Nephron progenitor cell (in vitro differentiated cells): ENCODE data around the gene HOXC4.
A peak's percentile ranks its signal among the peaks of the same experiment; 100 is the strongest.
"Not testable (repeated sequence)": the region's sequence is repeated elsewhere in the genome, so short reads cannot be mapped to it uniquely, and the experiment has no call there.

Source experiments
- DNase-seq: peaks from one replicate; pipeline ENCODE4 v3.0.0; 2021
- H3K27ac Mint-ChIP-seq: 2 replicates; pipeline ENCODE4 v1.8.0; 2021; ENCODE audit warnings: mild to moderate bottlenecking, moderate library complexity, mixed read lengths
- H3K27me3 Mint-ChIP-seq: 2 replicates; pipeline ENCODE4 v1.8.0; 2021; ENCODE audit warnings: mild to moderate bottlenecking, low read depth, mixed read lengths; ENCODE audit not compliant: poor library complexity
- H3K36me3 Mint-ChIP-seq: 2 replicates; pipeline ENCODE4 v1.8.0; 2021; ENCODE audit warnings: low read depth, mixed read lengths
- H3K4me1 Mint-ChIP-seq: 2 replicates; pipeline ENCODE4 v1.8.0; 2021; ENCODE audit warnings: mixed read lengths
- H3K4me3 Mint-ChIP-seq: 2 replicates; pipeline ENCODE4 v1.8.0; 2021; ENCODE audit warnings: mild to moderate bottlenecking, moderate library complexity, mixed read lengths
- H3K9me3 Mint-ChIP-seq: 2 replicates; pipeline ENCODE4 v1.8.0; 2021; ENCODE audit warnings: mild to moderate bottlenecking, moderate library complexity, mixed read lengths
- TF ChIP-seq, protein P1 (sequence below): fragments of 200-600 bp; sonication (generic); IDR thresholded peaks from 2 replicates; pipeline ENCODE4 v1.5.0; 2021; ENCODE audit warnings: antibody characterized with exemption

Gene HOXC4

DNA sequence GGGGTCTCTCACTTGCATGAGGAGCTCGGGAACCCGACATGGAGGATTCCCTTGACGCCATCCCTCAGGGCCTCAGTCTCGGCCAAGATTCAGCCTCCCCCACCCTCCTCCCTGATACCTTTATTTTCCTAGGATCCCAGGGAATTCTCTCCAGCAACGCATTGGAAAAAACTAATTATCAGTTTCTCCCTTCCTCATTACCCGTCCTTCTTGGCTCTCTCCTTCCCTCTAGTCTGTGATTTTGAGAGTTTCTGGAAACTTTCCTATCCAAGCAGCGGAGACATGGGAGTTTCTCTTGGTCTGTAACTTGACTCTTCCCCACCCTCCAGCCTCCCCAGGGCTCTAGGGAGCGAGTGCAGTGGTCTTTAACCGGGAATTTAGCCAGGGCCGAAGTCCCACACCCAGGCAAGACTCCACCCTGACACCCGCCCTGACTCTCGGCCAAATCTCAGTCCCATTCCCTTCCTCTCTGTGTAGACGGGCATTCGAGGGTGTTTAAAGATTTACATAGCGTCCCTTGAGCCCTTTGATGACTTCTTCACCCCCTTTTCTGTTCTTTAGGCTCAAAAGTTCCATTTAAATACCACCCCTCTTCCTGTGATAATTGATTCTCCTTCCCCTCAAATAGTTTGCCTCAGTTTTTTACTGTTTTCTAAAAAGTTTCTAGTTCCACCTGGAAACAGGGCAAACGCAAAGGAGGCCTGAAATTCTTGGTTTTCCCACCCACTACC lies 14.1 kb upstream of the HOXC4 start:
- Mint-ChIP-seq H3K36me3 (peaks cover 34% of the 10 kb centered on the region), H3K27ac (peak overlapping the region; percentile 99), H3K27me3 (peaks cover 6% of the 10 kb centered on the region), H3K4me3 (peak overlapping the region; percentile 95), H3K9me3 (no peaks in the 10 kb centered on the region), H3K4me1 (peaks cover 99% of the 10 kb centered on the region)
- DNase-seq, result peak; percentile 56
- TF ChIP-seq, protein P1, sequence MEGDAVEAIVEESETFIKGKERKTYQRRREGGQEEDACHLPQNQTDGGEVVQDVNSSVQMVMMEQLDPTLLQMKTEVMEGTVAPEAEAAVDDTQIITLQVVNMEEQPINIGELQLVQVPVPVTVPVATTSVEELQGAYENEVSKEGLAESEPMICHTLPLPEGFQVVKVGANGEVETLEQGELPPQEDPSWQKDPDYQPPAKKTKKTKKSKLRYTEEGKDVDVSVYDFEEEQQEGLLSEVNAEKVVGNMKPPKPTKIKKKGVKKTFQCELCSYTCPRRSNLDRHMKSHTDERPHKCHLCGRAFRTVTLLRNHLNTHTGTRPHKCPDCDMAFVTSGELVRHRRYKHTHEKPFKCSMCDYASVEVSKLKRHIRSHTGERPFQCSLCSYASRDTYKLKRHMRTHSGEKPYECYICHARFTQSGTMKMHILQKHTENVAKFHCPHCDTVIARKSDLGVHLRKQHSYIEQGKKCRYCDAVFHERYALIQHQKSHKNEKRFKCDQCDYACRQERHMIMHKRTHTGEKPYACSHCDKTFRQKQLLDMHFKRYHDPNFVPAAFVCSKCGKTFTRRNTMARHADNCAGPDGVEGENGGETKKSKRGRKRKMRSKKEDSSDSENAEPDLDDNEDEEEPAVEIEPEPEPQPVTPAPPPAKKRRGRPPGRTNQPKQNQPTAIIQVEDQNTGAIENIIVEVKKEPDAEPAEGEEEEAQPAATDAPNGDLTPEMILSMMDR, result no peak

DNA sequence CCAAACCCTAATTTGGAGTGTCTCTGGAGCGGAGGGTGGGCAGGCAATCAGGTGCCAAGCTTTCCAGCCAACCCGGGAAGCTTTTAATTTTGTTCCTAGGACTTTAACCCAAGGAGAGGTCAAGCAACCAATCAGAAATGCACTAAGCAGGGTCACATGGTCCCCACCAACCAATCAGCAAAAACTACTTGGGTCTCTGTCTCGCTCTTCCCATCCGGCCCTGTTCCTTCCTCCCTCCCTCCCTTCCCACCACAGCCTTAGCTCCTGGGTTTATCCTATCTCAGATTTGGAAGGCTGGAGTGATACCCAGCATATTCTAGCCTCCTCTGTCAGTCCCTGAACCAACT lies 13.5 kb upstream of the HOXC4 start:
- Mint-ChIP-seq H3K4me3 (peak overlapping the region; percentile 95), H3K9me3 (no peaks in the 10 kb centered on the region), H3K27ac (peak overlapping the region; percentile 99), H3K27me3 (peaks cover 6% of the 10 kb centered on the region), H3K4me1 (peaks cover 100% of the 10 kb centered on the region), H3K36me3 (peaks cover 31% of the 10 kb centered on the region)
- TF ChIP-seq, protein P1, result no peak
- peak; percentile 76 for DNase-seq

DNA sequence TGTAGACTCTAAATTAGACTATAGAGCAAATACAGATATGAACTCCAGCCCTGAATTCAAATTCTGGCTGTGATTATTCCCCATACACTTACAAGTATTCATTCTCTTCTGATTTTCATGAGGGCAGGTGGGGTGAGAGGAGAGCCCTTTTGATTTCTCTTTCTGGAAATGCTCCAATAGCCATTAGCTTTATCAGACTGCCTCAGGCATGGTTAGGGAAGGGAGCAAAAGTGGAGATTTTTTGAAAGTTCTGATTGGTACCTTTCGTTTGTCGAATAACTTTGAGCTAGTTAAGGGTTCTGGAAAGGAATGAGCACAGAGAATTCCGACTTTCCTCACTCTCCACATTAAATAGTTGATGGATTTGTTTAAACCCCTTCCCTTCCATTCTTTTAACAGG lies 13.0 kb upstream of the HOXC4 start:
- TF ChIP-seq, protein P1, result no peak
- DNase-seq, result no peak
- Mint-ChIP-seq H3K27me3 (peaks cover 6% of the 10 kb centered on the region), H3K27ac (peak overlapping the region; percentile 99), H3K4me3 (peak overlapping the region; percentile 95), H3K9me3 (no peaks in the 10 kb centered on the region), H3K4me1 (peaks cover 100% of the 10 kb centered on the region), H3K36me3 (peaks cover 36% of the 10 kb centered on the region)

DNA sequence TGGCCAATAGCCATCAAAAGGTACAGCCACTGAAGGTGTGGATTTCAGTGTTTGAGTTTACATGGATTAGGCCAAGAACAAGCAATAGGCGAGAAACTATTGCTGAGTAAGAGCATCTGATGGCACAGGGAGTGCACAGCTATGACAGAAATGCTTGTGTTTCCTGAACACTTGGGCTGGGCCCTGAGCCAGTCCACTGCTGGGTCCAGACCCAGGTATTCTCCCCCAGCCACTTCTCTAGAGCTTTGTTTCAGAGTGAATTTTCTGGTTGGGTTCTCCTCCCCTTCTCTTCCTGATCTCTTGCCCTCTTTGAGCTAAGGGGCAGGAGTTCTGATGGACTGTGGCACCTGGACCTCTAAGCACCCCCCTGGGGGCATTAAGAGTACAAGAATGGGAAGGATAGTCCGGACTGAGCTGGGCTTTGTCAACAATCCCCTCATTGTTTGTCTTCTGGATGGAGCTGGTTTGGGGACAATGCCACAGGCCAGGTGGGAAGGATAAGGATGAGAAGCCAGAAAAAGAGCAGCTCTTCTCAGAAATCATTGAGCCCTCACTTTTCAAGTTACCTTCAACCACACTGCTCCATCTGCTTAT lies 12.4 kb upstream of the HOXC4 start:
- H3K36me3 Mint-ChIP-seq, result peaks cover 41% of the 10 kb centered on the region
- TF ChIP-seq, protein P1, result no peak
- H3K27ac Mint-ChIP-seq, result peak overlapping the region; percentile 98
- peaks cover 6% of the 10 kb centered on the region for H3K27me3 Mint-ChIP-seq
- DNase-seq, result no peak
- no peaks in the 10 kb centered on the region for H3K9me3 Mint-ChIP-seq
- peak overlapping the region; percentile 95 for H3K4me3 Mint-ChIP-seq
- peaks cover 100% of the 10 kb centered on the region for H3K4me1 Mint-ChIP-seq

DNA sequence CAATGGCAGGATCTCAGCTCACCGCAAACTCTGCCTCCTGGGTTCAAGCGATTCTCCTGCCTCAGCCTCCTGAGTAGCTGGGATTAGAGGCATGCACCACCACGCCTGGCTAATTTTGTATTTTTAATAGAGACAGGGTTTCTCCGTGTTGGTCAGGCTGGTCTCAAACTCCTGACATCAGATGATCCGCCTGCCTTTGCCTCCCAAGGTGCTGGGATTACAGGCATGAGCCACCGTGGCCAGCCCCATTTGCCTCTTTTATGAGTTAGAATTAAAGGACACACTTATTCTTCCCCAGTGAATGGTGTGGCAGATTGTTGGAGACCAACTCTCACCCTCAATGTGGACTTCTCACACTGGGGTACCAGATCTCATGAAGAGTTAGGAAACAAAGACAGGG lies 11.6 kb upstream of the HOXC4 start:
- Mint-ChIP-seq H3K27ac (peak overlapping the region; percentile 98), H3K4me1 (peaks cover 100% of the 10 kb centered on the region), H3K36me3 (peaks cover 48% of the 10 kb centered on the region), H3K4me3 (peak overlapping the region; percentile 95)
- not testable (repeated sequence) for H3K9me3 Mint-ChIP-seq, DNase-seq, H3K27me3 Mint-ChIP-seq

DNA sequence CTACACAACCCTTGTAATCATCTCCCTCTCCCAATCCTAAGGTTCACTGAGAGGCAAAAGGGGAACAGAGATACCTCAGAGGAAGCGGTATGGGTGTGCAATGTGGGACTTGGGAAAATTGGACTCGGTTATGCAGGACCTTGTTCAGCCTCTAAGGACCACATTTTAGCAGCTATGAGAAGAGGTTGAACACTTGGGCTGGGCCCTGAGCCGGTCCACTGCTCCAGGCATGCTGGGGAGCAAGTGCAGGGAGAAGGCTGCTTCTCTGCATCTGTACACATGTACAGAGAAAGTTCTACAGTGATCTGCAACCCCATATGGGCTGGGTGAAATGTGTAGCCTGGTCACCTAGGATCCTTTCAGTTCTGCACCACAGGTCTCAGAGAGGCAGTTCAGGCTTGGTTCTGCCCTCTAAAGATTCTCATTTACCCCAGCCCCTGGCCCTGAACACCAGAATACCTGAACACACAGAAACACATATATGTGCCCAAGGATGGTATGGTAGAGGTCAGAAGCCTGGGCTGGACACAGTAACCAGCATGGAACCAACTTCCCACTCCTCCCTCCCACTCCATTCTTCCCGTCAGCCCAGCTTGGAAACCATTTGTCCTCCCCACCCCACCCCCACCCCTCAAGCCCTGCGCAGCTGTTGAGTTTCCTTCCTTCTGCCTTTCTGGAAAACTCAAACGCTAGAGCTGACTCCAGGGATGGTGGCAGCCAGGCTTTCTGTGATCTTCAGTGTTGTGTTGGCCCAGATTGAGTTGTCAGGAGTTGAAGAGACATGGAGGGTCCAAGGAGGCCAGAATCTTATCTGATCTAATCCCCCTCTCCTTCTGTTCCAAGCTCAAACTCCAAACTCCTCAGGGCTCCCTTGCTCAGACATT lies 10.4 kb upstream of the HOXC4 start:
- TF ChIP-seq, protein P1, result no peak
- Mint-ChIP-seq H3K27me3 (peaks cover 6% of the 10 kb centered on the region), H3K9me3 (no peaks in the 10 kb centered on the region), H3K4me3 (peak overlapping the region; percentile 95), H3K36me3 (peaks cover 54% of the 10 kb centered on the region), H3K4me1 (peaks cover 100% of the 10 kb centered on the region), H3K27ac (peak overlapping the region; percentile 98)
- DNase-seq, result no peak
